Lung (tissue), 12 donors: ENCODE results near the gene TNKS1BP1. TPM values are rescaled to one million over a fixed set of nuclear protein-coding genes. Genes with fewer than 3 reads are reported as not detected.

Experiments
- ATAC-seq: fragments of 200-7000 bp; cut with Tn5 transposase; one replicate; pipeline ENCODE4 v1.9.1; 2020; ENCODE audit warnings: moderate number of reproducible peaks; ENCODE audit not compliant: insufficient read depth, low FRiP score
- DNase-seq, 3 donors: peaks; one replicate each; pipeline ENCODE4 v3.0.0-alpha.2; 2013 to 2017
- H3K27ac ChIP-seq, 2 donors: one replicate each; pipeline ENCODE4 v1.5.1; 2013; ENCODE audit warnings: mild to moderate bottlenecking in 2 of 2, moderate library complexity in 2 of 2, control low read depth in 1 of 2, inconsistent platforms in 1 of 2, low read depth in 1 of 2, low read length in 1 of 2
- H3K27me3 ChIP-seq, 3 donors: one replicate each; pipeline ENCODE4 v1.5.1; 2013; ENCODE audit warnings: low read length in 2 of 3; ENCODE audit not compliant: control insufficient read depth in 3 of 3, insufficient read depth in 3 of 3
- H3K36me3 ChIP-seq, 4 donors: one replicate each; pipeline ENCODE4 v1.5.1; 2013; ENCODE audit warnings: low read length in 4 of 4, mild to moderate bottlenecking in 1 of 4, moderate library complexity in 1 of 4; ENCODE audit not compliant: control insufficient read depth in 4 of 4, insufficient read depth in 4 of 4
- H3K4me1 ChIP-seq, 5 donors: one replicate each; pipeline ENCODE4 v1.5.1; 2013; ENCODE audit warnings: low read length in 5 of 5, mild to moderate bottlenecking in 2 of 5, moderate library complexity in 1 of 5; ENCODE audit not compliant: control insufficient read depth in 5 of 5, insufficient read depth in 5 of 5
- H3K4me3 ChIP-seq: one replicate; pipeline ENCODE4 v1.5.1; 2013; ENCODE audit warnings: mild to moderate bottlenecking, control low read depth, moderate library complexity
- H3K9ac ChIP-seq, 2 donors: one replicate each; pipeline ENCODE4 v1.5.1; 2013; ENCODE audit warnings: low read length in 2 of 2, control low read depth in 1 of 2; ENCODE audit not compliant: insufficient read depth in 1 of 2
- H3K9me3 ChIP-seq, 4 donors: one replicate each; pipeline ENCODE4 v1.5.1; 2013; ENCODE audit warnings: low read length in 3 of 4, mild to moderate bottlenecking in 1 of 4, moderate library complexity in 1 of 4; ENCODE audit not compliant: control insufficient read depth in 4 of 4, insufficient read depth in 3 of 4
- CTCF ChIP-seq: IDR thresholded peaks from 2 replicates; pipeline ENCODE4 v1.5.1; 2012; ENCODE audit warnings: mild to moderate bottlenecking; ENCODE audit errors: control extremely low read depth, extremely low read depth
- WGBS, 2 donors: extraction: QIAGEN DNeasy Blood & Tissue Kit; methylation state at CpG; one replicate each; pipeline ENCODE4 v1.1.7; 2013; 5-methylcytosine and 5-hydroxymethylcytosine counted together
- polyA plus RNA-seq, 2 donors: library from polyadenylated mRNA; stranded (reverse); fragments of 200-250 nt; gene quantifications; one replicate each; pipeline ENCODE4 v1.2.1, GENCODE V29; 2013
- total RNA-seq, 2 donors: library from RNA; depleted of rRNA in 1 of 2; stranded (reverse); fragments of >200 nt in 1 of 2; gene quantifications; one replicate each; pipeline ENCODE4 v1.2.1, GENCODE V29; 2014 to 2021
- donor health status: control.
- donor health status: control.
- donor health status: Bipolar disorder and iron deficiency.
- donor health status: healthy.
- donor health status: DM: yes; HTN: yes; CAD: no.

The TNKS1BP1 gene
- total and polyA plus RNA-seq, 4 donors = 87.0 to 220 (median 139) TPM

GRCh38 chr11:57260937-57261783 is 63.6 kb downstream of the TNKS1BP1 start:
- Histone ChIP-seq H3K4me3 (no peak overlapping the region), H3K9me3 (peaks cover 0 to 6% (median 3%) of the 10 kb centered on the region in 4 donors), H3K27me3 (no peaks in the 10 kb centered on the region), H3K9ac (no peak overlapping the region), H3K4me1 (no peaks in the 10 kb centered on the region), H3K27ac (no peak overlapping the region), H3K36me3 (no peaks in the 10 kb centered on the region)
- TF ChIP-seq CTCF = no peak
- DNase-seq = no peak
- 52% methylated on average over 5 of the region's 5 CpGs for WGBS, 2 donors
- ATAC-seq = no peak

- DNase-seq (no peak), ATAC-seq (no peak)
- H3K9ac ChIP-seq = no peak overlapping the region
- H3K9me3 ChIP-seq = peaks cover 0 to 6% (median 1%) of the 10 kb centered on the region in 4 donors
- no peaks in the 10 kb centered on the region for H3K27me3 ChIP-seq
- H3K4me1 ChIP-seq = peaks cover 0 to 5% (median 0%) of the 10 kb centered on the region in 5 donors
- no peak overlapping the region for H3K27ac ChIP-seq
- no peaks in the 10 kb centered on the region for H3K36me3 ChIP-seq
- no peak overlapping the region for H3K4me3 ChIP-seq
- TF ChIP-seq CTCF = no peak
These were observed 68.6 kb downstream of the TNKS1BP1 start for GRCh38 chr11:57256119-57256518.

GRCh38 chr11:57255618-57256017 is 69.1 kb downstream of the TNKS1BP1 start:
- Histone ChIP-seq H3K36me3 (no peaks in the 10 kb centered on the region), H3K4me3 (no peak overlapping the region), H3K4me1 (peaks cover 0 to 5% (median 0%) of the 10 kb centered on the region in 5 donors), H3K9ac (no peak overlapping the region), H3K27me3 (no peaks in the 10 kb centered on the region), H3K27ac (no peak overlapping the region), H3K9me3 (peaks cover 0 to 6% (median 1%) of the 10 kb centered on the region in 4 donors)
- TF ChIP-seq CTCF = no peak
- DNase-seq (no peak), ATAC-seq (no peak)
- WGBS, 2 donors = 41 to 51% methylated on average over 1 of the region's 1 CpG

- no peak for TF ChIP-seq CTCF
- no peaks in the 10 kb centered on the region for H3K27me3 ChIP-seq
- DNase-seq (no peak), ATAC-seq (no peak)
- H3K4me3 ChIP-seq = no peak overlapping the region
- H3K36me3 ChIP-seq = no peaks in the 10 kb centered on the region
- H3K4me1 ChIP-seq = peaks cover 0 to 5% (median 0%) of the 10 kb centered on the region in 5 donors
- no peak overlapping the region for H3K27ac ChIP-seq
- H3K9ac ChIP-seq = no peak overlapping the region
- peaks cover 0 to 6% (median 1%) of the 10 kb centered on the region in 4 donors for H3K9me3 ChIP-seq
These were observed 70.1 kb downstream of the TNKS1BP1 start for GRCh38 chr11:57254631-57255030.
